Brain microvascular endothelial cell (primary cell): ENCODE data around the gene SPIRE1.

ENCODE experiments used
- DNase-seq: peaks from one replicate; pipeline ENCODE4 v3.0.0-alpha.2; 2020
- H3K27ac ChIP-seq: fragments of 250-450 bp; sonication (Bioruptor Pico); 2 replicates; pipeline ENCODE4 v1.5.1; 2020; ENCODE audit warnings: mild to moderate bottlenecking, moderate library complexity
- H3K27me3 ChIP-seq: fragments of 250-450 bp; sonication (Bioruptor Pico); replicated peaks from 2 replicates; pipeline ENCODE4 v1.5.1; 2020; ENCODE audit warnings: mild to moderate bottlenecking
- H3K36me3 ChIP-seq: fragments of 250-450 bp; sonication (Bioruptor Pico); replicated peaks from 2 replicates; pipeline ENCODE4 v1.5.1; 2020; ENCODE audit warnings: mild to moderate bottlenecking
- H3K4me3 ChIP-seq: 2 replicates; pipeline ENCODE4 v1.5.1; 2011; ENCODE audit warnings: low read depth, mild to moderate bottlenecking, control low read depth, low read length, moderate library complexity
- in situ Hi-C: cut with HindIII; loops from 2 replicates; pipeline ENCODE4 v1.10.0; 2017; ENCODE audit warnings: low sequenced_read_pairs, low pct_ligation_motif_present
- TF ChIP-seq, protein P1 (sequence below): IDR thresholded peaks from 2 replicates; pipeline ENCODE4 v1.5.1; 2011; ENCODE audit warnings: low read depth, mild to moderate bottlenecking, moderate library complexity, low read length, control low read depth, inconsistent platforms; ENCODE audit errors: missing control alignments

SPIRE1 gene

DNA sequence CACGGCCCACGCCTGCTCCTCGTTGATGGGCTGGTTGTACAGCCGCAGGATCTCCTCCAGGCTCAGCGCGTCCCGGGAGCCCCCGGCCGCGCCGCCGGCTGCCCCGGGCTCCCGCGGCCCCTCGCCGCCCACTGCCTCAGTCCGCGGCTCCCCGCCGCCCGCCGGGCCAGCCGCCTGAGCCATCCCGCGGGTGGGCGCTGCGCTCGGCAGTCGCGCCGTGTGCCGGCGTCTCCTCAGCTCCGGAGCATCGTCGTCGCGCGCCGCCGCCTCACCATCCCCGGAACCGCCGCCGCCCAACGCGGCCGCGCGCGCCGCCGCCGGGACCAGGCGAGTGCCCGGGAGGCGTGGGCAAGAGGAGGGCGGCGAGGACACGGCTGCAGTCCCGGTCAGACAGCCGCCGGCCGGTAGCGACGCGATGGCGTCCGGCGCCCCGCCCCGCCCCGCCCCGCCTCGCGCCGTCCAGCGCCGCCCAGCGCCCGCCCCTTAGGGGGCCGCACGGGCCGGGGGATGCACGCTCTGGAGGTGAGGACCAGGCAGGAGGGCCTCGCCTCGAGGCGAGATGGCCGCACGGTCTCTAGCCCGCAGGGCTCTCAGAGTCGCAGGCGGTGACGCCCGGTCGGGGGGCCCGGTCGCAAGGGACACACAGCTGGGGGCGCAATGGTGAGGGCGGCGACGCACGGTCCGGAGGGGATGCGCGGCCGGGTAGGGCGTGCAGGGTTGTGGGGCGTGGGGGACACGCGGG lies at the start of gene SPIRE1:
TSS of gene SPIRE1 (minus strand) at position 424 of the 742 bp plus-strand sequence. CDS start at position 183, 241 bp downstream.
- Histone ChIP-seq H3K27ac (peak within 1 kb of the TSS; percentile 80), H3K36me3 (no peaks in the 10 kb centered on the region), H3K4me3 (peak within 1 kb of the TSS; percentile 78), H3K27me3 (no peaks in the 10 kb centered on the region)
- in situ Hi-C loops = no loop called here
- DNase-seq = peak; percentile 11
- TF ChIP-seq, protein P1, sequence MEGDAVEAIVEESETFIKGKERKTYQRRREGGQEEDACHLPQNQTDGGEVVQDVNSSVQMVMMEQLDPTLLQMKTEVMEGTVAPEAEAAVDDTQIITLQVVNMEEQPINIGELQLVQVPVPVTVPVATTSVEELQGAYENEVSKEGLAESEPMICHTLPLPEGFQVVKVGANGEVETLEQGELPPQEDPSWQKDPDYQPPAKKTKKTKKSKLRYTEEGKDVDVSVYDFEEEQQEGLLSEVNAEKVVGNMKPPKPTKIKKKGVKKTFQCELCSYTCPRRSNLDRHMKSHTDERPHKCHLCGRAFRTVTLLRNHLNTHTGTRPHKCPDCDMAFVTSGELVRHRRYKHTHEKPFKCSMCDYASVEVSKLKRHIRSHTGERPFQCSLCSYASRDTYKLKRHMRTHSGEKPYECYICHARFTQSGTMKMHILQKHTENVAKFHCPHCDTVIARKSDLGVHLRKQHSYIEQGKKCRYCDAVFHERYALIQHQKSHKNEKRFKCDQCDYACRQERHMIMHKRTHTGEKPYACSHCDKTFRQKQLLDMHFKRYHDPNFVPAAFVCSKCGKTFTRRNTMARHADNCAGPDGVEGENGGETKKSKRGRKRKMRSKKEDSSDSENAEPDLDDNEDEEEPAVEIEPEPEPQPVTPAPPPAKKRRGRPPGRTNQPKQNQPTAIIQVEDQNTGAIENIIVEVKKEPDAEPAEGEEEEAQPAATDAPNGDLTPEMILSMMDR = no peak

DNA sequence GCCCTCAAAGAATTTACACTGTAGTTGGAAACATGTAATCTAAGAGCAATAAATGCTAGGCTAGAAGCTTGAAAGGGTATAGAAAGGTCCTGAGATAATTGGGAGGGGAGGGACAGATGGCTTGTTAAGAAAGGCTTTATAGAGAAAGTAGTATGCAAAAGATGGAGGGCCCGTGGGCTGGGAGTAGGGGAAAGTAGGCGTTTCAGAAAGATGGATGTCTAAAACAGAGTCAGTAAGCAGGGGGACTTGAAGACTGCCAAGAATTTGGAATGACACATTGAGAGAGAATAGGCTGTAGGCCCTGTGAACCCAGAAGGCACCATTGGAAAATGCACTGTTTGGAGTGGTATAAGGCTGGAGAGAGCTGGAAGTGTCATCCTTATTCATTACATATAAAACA lies 45.8 kb upstream of the SPIRE1 start:
- in situ Hi-C loops = no loop called here
- peak; percentile 24 for DNase-seq
- Histone ChIP-seq H3K27me3 (no peaks in the 10 kb centered on the region), H3K4me3 (peak overlapping the region; percentile 94), H3K36me3 (peaks cover 17% of the 10 kb centered on the region), H3K27ac (peak overlapping the region; percentile 100)
- TF ChIP-seq, protein P1 = no peak

DNA sequence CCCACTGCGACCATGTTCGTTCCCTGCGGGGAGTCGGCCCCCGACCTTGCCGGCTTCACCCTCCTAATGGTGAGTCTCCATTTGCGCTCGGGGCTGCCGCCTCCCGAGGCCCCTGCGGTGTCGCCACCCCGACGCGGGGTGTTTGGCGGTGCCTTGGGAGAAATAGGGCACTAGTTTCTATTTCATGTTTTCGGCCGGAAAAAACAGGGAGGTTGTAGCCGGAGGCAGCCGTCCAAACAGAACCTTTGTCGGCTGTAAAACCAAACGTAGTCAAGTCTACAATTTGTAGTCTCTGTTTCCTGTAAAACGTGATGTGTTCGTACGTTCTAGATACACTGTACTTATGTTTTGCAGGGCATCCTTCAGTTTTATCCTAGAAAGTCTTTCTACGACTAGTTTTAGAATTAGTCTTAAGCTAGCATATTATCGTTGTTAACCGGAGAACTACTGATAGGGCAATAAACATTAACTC lies 45.2 kb upstream of the SPIRE1 start:
- Histone ChIP-seq H3K27me3 (no peaks in the 10 kb centered on the region), H3K4me3 (peak overlapping the region; percentile 94), H3K36me3 (peaks cover 16% of the 10 kb centered on the region), H3K27ac (peak overlapping the region; percentile 100)
- in situ Hi-C loops = no loop called here
- TF ChIP-seq, protein P1 = peak; percentile 6
- DNase-seq = no peak

DNA sequence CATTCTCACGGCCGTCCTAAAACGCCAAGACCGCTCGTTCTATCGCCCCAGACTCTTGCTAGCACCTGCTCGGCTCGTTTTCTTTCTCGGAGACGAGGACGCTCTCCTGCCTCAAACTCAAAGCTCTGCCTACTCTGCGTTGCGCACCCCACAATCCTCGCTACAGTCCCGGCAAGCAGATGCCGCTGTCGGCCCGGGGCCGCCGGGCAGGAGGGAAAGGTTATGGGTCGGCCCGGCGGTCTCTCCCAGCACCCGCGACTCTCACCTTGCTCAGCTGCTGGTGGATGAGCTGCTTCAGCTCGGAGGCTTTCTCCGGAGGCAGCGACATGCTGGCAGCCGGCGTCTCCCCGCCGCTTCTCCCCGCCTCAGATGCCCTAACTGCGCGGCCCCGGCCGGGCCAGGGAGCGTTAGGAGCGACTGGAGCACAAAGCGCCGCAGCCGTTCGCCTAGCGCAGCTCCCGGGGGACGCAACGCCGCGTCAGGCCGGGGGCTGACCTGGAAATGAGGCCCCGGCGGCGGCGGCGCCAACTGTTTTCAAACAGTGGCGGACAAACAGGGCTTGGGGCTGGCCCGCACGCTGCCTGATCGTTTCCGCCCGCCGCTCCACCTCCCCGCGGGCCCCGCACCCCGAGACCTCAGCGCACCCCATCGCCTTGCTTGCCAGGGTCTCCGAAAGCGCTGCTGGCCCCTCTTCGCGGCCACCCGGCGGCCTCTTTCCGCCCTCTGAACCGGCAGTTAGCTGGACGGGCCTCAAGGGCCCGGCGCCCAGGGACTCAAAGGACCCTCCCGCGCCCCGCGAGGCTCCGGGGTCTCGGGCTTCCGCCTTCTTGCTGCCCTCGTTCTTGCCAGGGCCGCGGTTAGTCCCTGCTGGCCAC lies 44.6 kb upstream of the SPIRE1 start, which contains the start of the genes CEP76 and PSMG2:
TSS of gene CEP76 (minus strand) at position 503 of the 875 bp plus-strand sequence. CDS start at position 328, 175 bp downstream.
TSS of gene PSMG2 (plus strand) at position 822 of the 875 bp plus-strand sequence. CDS start 66 bp downstream, outside the sequence.
- in situ Hi-C loops = no loop called here
- Histone ChIP-seq H3K27ac (peak within 1 kb of the TSS; percentile 100), H3K36me3 (peaks cover 9% of the 10 kb centered on the region), H3K4me3 (peak within 1 kb of the TSS; percentile 94), H3K27me3 (no peaks in the 10 kb centered on the region)
- TF ChIP-seq, protein P1 = peak; percentile 4
- DNase-seq = peak; percentile 84

DNA sequence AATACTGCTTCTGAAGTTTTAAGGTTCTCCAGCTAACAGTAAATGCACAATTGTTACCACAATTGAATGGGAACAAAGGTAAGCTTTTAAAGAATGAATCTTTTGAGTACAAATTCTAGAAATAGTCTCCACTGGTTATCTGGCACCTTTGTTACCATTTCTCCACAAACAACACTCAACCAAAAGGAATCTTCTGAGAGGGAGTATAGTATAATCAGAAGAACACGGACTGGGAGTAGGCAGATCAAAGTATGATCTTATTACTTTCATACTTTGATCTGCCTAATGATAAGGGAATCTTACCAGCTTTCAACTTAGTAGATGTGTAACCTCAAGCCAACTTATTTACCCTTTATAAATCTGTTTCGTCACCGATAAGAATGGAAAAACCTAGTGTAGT lies 43.3 kb upstream of the SPIRE1 start:
- TF ChIP-seq, protein P1 = no peak
- in situ Hi-C loops = no loop called here

More for the DNA sequence above, 43.3 kb upstream of the SPIRE1 start:
- peak overlapping the region; percentile 94 for H3K4me3 ChIP-seq
- no peaks in the 10 kb centered on the region for H3K36me3 ChIP-seq
- no peaks in the 10 kb centered on the region for H3K27me3 ChIP-seq
- DNase-seq = no peak
- no peak overlapping the region for H3K27ac ChIP-seq
